ENCODE measurements around the gene SYNE2.

- no peak for TF ChIP-seq CTCF (IDR thresholded peaks at IDR 0.05; ENCODE audit: insufficient read depth, low read length, poor library complexity, severe bottlenecking)
- TF ChIP-seq EZH2phosphoT487 (conservative IDR thresholded peaks at IDR 0.05; ENCODE audit: low read length): no peak
Measured at GRCh38 chr14:63963439-63963838, 110.6 kb downstream of the SYNE2 start.

All from SU-DHL-6 (cell line).